ENCODE data around the gene DYRK3.
"Not testable (repeated sequence)": the region's sequence is repeated elsewhere in the genome, so short reads cannot be mapped to it uniquely, and the experiment has no call there.

The DYRK3 gene

DNA sequence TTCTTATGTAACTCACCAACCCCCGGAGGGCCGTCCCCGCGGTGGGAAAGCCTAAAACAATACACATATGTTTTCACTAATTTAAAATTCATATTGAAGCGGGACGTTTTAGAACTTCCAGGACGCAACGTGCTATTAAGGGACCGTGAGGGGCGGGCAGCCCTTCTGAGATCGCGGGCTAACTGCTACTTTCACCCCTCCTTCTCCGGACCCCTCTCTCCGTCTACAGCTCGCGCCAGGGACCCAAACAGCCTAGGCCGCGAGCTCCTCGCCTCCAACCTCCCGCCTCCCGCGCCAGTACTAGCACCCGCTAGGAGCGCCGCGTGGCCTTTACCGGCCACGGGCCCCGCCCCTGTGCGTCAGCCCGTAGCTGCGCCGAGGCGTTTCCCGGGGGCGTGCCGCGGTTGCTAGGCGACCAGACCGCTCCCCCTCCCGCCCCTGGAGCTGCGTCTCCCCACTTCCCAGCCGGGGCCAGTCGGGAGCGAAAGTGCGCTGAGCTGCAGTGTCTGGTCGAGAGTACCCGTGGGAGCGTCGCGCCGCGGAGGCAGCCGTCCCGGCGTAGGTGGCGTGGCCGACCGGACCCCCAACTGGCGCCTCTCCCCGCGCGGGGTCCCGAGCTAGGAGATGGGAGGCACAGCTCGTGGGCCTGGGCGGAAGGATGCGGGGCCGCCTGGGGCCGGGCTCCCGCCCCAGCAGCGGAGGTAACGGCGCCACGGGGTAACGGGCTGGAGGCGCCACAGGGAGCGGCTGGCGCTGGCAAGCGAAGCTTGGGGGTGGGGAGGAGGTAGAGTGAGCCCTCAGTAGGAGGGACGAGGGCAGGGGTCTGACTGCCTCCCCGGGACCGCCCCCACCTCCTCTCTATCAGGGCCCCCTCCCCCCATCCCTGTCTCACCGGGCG is at the start of gene DYRK3:
Gene DYRK3 (plus strand): TSS at position 457 of the 898 bp plus-strand sequence. CDS start 168 bp downstream, at position 625.
- DNase-seq = peak; percentile 87

DNA sequence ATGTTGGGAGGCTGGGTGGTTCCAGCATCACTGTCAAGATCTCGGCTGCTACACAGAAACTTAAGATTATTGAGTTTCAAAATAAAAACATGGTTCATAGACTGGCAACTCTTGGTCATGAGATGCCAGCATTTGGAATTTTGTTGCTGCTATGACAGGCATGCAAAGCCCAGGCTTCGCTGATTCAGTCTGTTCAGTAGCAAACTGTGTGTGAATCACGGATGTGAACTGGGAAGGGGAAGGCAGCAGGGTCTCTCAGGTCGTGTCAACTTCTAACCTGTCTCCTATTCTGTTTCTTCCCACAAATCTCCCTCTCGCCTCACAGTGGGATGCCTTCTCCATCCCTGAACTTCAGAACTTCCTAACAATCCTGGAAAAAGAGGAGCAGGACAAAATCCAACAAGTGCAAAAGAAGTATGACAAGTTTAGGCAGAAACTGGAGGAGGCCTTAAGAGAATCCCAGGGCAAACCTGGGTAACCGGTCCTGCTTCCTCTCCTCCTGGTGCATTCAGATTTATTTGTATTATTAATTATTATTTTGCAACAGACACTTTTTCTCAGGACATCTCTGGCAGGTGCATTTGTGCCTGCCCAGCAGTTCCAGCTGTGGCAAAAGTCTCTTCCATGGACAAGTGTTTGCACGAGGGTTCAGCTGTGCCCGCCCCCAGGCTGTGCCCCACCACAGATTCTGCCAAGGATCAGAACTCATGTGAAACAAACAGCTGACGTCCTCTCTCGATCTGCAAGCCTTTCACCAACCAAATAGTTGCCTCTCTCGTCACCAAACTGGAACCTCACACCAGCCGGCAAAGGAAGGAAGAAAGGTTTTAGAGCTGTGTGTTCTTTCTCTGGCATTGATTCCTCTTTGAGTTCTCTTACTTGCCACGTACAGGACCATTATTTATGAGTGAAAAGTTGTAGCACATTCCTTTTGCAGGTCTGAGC is 48.6 kb upstream of the DYRK3 start:
- DNase-seq = no peak

DNA sequence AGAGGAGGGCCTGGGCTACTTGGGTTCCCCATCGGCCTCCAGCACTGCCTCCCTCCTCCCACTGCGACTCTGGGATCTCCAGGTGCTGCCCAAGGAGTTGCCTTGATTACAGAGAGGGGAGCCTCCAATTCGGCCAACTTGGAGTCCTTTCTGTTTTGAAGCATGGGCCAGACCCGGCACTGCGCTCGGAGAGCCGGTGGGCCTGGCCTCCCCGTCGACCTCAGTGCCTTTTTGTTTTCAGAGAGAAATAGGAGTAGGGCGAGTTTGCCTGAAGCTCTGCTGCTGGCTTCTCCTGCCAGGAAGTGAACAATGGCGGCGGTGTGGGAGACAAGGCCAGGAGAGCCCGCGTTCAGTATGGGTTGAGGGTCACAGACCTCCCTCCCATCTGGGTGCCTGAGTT is 47.4 kb upstream of the DYRK3 start:
- no peak for DNase-seq

DNA sequence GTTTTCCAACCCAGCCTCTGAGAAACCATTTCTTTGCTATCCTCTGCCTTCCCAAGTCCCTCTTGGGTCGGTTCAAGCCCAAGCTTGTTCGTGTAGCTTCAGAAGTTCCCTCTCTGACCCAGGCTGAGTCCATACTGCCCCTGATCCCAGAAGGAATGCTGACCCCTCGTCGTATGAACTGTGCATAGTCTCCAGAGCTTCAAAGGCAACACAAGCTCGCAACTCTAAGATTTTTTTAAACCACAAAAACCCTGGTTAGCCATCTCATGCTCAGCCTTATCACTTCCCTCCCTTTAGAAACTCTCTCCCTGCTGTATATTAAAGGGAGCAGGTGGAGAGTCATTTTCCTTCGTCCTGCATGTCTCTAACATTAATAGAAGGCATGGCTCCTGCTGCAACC is 46.8 kb upstream of the DYRK3 start:
- DNase-seq = no peak

DNA sequence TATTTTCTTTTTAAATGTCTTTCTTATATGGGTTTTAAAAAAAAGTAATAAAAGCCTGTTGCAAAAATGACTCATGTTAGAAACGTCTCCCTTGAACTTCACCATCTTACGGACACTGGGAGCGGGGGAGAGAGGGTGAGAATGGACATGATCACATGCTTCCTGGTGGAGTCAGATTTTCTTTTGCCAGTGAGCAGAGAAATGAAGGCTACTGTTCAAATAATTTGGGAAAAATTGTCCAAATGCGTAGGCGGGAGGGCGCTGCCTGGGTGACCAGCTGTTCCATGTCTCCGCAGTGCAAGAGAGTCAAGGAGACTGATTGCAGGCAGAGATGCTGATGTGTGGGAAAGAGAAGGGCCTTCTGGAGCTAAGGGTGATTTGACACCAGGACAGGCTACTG is 46.1 kb upstream of the DYRK3 start:
- no peak for DNase-seq

DNA sequence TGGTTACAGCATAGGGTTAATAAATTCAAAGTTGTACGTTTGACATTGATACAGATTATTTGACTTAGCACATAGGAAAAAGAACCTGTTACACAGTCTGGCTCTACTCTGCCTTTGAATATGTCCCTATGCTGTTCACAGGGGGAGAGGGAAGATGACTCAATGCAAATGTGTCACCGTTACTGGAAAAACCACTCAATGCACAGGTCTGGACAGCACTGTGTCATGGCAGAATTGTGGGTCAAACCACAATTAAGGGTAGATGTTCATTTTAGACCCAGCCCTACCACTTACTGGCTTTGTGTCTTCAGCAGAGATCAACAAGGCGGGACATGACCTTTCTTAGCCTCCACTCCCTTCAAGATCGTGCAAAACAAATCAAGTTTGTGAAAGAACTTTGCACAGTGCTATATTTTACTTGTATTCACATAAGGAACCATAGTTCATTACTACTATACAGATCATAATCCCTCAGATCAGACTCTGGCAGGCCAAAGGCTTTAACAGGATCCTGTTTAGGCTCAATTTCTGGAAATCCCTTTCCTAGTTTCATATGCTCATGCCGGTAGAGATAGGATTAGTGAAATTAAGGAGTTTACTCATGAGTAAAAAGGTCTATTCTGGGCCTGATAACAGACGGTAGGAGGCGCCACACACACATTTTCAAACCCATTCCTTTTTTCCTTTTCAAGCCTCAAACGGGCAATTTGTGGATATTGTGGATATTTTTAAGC is 45.1 kb upstream of the DYRK3 start:
- DNase-seq = no peak

DNA sequence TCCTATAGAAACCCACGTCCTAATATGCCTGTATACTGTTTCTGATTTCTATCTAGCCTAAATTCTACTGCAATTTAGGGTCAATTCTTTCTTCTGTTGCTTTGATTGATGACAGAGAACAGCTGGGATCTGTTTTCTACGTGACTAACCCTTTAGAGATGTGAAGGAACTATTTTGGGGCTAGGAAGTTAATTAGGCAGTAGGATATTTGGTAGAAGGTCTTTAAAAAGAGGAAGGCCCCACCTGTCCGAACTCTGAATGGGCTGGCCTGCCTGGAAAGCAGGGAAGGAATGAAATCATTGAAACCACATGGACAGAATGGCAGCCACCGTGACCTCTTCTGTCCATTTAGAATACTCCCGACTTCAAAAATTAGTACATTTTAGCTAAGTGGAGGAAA is 44.1 kb upstream of the DYRK3 start:
- DNase-seq = no peak

DNA sequence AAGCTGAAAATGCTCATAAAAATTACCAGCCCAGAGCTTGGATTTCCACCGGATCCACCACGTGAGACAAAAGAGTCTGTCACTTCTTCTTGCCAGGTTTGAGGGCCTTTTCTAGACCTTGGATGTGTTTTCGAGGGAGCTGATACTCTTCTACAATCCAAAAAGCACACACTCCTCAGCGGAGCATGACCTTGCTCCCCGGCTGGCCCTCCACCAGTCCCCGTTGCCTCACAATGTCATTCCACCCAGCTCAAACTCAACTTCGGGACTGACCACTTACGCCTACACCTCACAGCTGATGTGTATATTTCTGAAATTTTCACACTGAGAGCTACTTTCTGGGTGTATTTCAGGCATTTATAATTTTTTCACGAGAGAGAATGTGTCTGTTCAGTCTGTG is 43.6 kb upstream of the DYRK3 start:
- DNase-seq = no peak

DNA sequence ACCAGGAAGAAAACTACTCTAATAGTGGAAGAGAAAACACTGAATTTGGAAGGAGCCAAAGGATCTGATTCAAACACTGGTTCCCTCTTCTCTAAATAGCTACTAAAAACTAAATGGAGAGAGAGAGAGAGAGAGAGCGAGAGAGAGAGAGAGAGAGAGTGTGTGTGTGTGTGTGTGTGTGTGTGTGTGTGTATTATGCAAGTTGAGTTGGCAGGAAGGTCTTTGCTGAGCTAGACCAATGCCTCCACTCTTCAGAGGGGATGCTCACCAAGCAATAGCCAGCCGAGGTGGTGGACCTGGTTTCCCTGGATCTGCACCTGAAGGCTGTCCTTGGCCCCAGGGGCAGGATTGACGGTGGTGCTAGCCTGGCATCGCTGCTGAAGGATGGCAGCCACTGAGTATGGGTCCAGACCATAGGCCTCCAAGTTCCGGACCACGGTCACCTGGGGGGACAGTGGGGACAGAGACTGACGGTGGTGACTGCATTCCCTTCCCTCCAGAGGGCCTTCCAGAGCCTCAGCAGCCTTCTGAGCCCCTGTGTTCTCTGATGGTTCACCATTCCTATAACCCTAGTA is 41.9 kb upstream of the DYRK3 start:
- no peak for DNase-seq

DNA sequence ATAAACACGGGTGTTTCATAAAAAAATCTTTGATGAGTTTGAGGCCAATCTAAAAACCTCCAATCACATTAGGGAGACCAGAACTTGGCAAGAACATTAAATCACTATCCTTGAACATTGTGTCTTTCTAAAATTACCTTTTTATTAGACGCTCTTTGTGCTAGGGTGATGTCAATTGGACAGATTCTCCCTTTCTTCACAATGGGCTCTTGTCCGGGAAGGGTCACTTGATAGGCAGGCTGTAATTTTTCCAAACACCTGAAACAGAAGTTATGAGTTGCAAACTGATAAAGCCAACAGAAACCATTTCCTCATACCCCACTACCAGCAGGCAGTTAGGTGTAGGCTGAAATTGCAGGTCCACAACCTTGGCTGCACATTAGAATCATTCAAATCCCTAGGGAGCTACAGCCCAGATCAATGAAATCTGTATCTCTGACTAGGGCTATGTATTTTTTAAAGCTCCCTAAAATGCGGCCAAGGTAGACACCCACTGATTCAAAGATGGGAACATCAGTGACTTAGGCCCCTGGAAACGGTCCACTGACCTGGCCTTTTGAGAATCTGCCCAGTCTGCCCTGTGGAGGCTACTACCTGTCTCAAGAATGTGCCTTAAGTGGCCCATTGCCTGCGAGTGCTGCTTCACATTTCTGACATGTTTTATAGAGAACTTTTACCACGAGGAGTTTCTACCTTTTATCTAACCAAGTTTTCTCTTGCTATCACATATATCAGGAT is 39.6 kb upstream of the DYRK3 start:
- no peak for DNase-seq

DNA sequence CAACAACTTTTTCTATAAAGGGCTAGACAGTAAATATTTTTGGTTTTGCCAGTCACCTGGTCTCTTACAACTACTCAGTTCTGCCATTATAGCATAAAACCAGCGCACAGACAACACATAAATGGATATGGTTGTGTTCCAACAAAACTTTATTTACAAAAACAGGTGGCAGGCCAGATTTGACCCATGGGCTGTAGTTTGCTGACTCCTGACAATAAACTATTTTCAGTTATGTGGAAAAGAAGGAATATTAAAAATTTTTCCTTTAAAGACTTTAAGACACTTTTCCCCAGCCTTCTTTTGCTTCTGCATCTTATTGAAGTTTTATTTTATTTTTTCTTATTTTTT is 39.0 kb upstream of the DYRK3 start:
- no peak for DNase-seq

DNA sequence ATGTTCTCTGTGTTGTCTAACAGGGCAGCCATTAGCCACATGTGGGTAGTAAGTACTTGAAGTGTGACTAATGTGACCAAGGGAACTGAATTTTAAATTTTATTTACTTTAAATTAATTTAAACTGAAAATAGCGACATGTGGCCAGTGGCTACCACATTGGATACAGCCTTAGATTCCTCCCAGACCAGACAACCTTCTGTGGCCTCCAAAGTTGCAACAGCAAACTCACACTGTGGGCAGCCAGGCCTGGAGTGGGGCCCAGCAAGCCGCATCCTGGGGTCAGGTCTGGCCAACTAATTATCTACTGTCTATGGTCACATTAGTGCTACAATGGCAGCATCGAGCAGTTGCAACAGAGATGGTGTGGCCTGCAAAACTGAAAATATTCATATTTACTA is 34.8 kb upstream of the DYRK3 start:
- no peak for DNase-seq

DNA sequence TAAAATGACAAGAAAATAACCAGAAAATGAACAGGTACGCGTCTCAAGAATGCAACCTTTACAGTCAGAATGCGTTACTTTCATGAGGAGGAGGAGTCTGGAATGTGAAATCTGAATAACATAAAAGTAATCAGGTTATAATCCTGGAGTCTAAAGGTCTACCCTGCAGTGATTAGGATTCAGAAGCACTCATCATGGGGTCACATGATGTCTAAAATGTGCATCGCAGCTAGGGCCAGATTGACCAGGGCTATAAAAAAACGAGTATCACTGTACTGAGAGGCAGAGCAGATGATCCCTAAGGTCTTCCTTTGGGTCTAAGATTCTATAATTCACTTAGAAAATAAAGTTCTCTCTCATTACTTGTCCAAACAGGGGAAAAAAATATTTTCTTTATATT is 30.5 kb upstream of the DYRK3 start:
- no peak for DNase-seq

DNA sequence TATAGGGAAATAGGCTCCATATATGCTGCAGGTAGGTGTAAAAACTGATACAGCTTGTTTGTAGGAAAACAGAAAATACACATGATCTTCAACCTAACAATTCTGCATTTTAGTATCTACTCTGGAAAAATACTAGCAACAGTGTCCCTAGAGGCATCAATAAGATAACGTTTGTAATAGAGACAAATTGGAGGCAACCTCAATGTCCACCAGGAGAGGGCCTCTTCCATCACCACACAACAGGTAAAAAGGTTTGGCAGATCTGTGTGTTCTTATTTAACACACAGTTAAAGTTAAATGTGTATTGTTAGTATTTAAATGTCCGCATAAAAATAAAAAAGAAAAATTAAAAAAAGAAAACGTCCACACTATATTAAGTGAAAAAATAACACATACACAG is 28.5 kb upstream of the DYRK3 start:
- peak; percentile 45 for DNase-seq

DNA sequence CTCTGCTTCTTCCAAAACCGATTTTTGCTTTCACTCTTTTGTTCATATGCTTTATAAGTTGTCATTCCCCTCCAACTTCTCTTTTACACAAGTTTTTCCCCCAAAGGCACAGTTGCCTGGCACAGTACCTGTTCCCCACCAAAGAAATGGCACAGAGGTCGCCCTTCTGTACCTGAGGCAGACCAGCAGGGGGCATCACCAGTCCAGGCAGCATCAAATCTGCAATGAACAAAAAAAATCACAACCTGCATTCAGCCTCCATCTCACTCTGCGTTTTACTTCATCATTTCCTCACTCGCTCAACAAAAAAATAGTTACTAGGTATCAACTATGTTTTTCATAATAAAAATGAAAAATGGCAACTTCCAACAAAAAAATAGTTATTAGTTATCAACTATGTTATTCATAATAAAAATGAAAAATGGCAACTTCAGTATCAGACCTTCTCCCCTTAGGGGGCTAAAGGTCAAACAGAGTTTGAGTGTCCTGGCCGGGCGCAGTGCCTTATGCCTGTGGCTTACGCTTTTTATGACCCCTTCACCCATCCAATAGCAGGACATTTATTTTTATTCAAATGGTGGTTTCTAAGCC is 27.1 kb upstream of the DYRK3 start:
- DNase-seq = no peak

DNA sequence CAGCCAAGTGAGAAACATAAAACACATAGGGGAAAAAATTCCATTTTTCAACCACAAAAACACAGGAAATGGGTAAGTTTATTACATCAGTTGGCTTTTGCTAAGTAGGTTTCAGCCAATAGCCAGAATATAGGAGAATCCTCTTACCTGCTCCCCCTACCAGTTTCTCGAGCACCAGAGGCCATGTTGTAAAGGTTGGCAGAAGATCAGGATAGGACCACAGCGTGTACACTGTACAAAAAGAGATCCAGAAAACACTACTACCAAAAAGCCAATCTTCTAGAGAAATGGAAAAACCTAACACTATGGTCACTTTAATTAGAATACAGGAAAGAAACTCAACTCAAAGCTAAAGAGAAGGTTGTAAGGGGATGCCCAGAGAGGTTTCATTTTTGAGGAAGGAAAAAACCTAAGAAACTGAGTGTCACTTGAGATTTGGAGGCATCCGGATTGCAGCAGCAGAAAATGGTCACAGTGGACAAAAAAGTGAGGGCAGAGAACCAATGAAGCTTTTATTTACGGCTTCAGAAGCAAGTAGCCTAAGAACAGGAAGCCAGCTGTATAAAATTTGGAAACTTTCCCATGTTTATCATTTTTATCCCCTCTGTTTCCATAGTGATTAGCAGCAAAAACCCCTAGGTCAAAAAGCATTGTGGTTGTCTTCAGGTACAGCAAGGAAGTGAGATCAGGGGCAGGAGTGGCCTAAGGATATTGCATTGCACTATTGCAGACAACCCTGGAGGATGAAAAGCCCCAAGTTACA is 25.9 kb upstream of the DYRK3 start:
- no peak for DNase-seq

DNA sequence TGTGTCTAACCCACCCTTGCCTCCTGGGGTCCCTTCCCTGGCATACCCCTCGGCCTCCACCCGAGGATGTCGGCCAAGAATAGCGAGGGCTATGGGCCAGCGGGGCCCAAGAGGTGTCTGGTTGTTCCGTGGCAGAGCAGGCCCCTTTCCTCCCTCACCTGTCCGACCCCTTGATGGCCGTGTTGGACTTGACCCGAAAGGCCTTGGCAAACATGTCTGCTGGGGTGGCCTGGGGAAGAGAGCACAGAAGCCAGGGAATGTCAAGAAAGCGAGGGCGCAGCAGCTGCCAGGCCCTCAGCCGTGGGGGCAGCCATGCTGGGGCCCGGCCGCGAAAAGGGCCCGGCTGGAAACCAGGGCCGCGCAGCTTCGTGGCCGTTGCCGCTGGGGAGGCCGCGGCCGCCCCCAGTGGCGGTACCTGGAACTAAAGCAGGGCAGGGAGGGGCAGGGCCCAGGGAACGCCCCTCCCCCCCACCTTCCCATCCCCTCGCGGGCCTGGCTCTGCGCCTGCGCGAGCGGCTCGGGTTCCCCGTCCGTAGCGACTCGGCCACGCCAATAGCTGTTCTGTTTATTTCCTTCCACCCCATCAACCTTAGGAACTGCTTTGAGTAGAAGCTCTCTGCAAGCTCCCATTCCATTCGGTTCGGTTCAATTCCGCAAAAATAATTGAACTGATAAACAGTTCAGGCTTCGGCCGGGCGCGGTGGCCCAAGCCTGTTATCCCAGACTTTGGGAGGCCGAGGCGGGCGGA is 23.0 kb upstream of the DYRK3 start, which contains the start of gene EIF2D:
Gene EIF2D (minus strand): TSS at position 337 of the 748 bp plus-strand sequence. CDS start 123 bp downstream, at position 214.
- DNase-seq = peak; percentile 95

DNA sequence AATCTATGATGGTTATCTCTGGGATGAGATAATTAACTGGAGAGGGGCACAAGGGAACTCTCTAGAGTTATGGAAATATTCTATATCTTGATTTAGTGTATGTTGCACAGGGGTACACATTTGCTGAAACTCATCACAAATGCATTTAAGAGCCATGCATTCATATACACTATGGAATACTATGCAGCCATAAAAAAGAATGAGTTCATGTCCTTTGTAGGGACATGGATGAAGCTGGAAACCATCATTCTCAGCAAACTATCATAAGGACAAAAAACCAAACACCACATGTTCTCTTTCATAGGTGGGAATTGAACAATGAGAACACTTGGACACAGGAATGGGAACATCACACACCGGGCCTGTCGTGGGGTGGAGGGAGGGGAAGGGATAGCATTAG is 8.9 kb upstream of the DYRK3 start:
- not testable (repeated sequence) for DNase-seq

DNA sequence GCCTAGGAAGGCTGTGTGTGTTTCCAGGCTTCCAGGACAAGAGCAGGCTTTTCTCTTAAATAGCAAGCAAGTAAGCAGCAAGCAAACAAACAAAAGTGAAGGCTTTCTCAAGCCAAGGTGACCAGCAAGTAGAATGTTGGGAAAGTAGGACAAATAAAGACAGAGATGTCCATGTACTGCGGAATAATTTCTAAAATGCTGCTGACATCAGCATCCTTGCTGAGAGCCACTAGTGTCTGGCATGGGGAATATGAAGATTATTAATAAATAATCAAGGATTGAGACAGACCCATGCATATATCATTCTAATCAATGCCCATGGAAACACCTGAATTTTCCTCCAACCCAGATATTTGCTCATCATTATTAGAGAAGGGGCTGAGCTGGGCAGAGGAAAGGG is 6.4 kb upstream of the DYRK3 start:
- no peak for DNase-seq

DNA sequence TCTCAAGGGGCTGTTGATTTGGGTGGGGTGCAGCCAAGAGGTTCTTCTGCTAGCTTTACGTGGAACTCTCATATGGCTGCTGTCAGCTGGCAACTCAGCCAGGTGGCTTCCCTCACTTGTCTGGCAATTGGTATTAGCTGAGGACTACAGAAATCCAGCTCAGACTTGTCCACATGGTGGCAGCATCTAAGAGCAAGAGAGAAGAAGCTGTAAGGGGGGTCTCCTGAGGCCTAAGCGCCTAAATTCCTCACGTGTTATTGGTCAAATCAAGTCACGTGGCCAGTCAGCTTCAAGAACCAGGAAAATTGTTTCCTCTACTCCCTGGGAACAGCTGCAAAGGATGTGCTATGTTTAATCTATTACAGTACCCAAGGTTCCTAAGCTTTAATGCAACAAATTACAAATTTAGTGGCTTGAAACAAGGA is 4.2 kb upstream of the DYRK3 start:
- DNase-seq = peak; percentile 71
